Naive thymus-derived CD8-positive, alpha-beta T cell (primary cell): ENCODE measurements around the gene TENT4B. TPM values are rescaled to one million over a fixed set of nuclear protein-coding genes. Genes with fewer than 3 reads are reported as not detected.
A peak's percentile ranks its signal among the peaks of the same experiment; 100 is the strongest.
"Not testable (repeated sequence)": the region's sequence is repeated elsewhere in the genome, so short reads cannot be mapped to it uniquely, and the experiment has no call there.

Experiments
- ATAC-seq, 2 donors: fragments of 150-1000 bp; cut with Tn5 transposase in 1 of 2; sonication (Bioruptor Pico), chemical (Tn5 transposase) in 1 of 2; 1 replicate in 1 of 2; 2 replicates in 1 of 2; pipeline ENCODE4 v1.10.0; 2021; ENCODE audit warnings: mild to moderate bottlenecking in 2 of 2, moderate library complexity in 2 of 2
- POLR2A ChIA-PET: fragments of 350-600 bp; sonication (Branson Sonifier 250); formaldehyde crosslinking; loops from one replicate; lab custom pipeline; 2021; ENCODE audit warnings: antibody characterized with exemption; lab: Charles Lee
- DNase-seq, 10 donors: peaks; one replicate each; pipeline versions ENCODE4 v3.0.0 to v3.0.0-alpha.2; 2020 to 2022
- H3K27ac Mint-ChIP-seq, 10 donors: one replicate each; pipeline ENCODE4 v1.8.0; 2020 to 2022; ENCODE audit warnings: mild to moderate bottlenecking in 10 of 10, mixed read lengths in 10 of 10, moderate library complexity in 4 of 10, inconsistent platforms in 1 of 10
- H3K27me3 Mint-ChIP-seq, 5 donors: one replicate each; pipeline ENCODE4 v1.8.0; 2021 to 2022; ENCODE audit warnings: mixed read lengths in 5 of 5
- H3K36me3 Mint-ChIP-seq, 3 donors: one replicate each; pipeline ENCODE4 v1.8.0; 2020 to 2022; ENCODE audit warnings: mixed read lengths in 3 of 3, mild to moderate bottlenecking in 2 of 3, inconsistent platforms in 1 of 3
- H3K4me1 Mint-ChIP-seq, 4 donors: one replicate each; pipeline ENCODE4 v1.8.0; 2021 to 2022; ENCODE audit warnings: mixed read lengths in 4 of 4
- H3K4me3 Mint-ChIP-seq, 10 donors: one replicate each; pipeline ENCODE4 v1.8.0; 2020 to 2022; ENCODE audit warnings: mild to moderate bottlenecking in 10 of 10, mixed read lengths in 10 of 10, moderate library complexity in 6 of 10, inconsistent platforms in 1 of 10
- H3K9me3 Mint-ChIP-seq, 9 donors: one replicate each; pipeline ENCODE4 v1.8.0; 2020 to 2022; ENCODE audit warnings: mixed read lengths in 9 of 9, mild to moderate bottlenecking in 3 of 9, inconsistent platforms in 1 of 9, moderate library complexity in 1 of 9
- polyA plus RNA-seq, 3 donors: library from polyadenylated mRNA; unstranded; fragments of 300-500 nt; fragmentation: Illumina TruSeq; gene quantifications; one replicate each; pipeline ENCODE4 v1.2.3, GENCODE V29; 2021
- total RNA-seq, 8 experiments: library from RNA in 2 of 8; stranded (reverse) in 2 of 8; gene quantifications; one replicate each; pipeline ENCODE4 v1.2.3 and lab custom pipeline; 2021 to 2026

Gene TENT4B
- total RNA-seq (10 to 100 TPM; 26.0 to 27.0 TPM), polyA plus RNA-seq (1 to 10 TPM; 5.3 to 8.3 (median 6.6) TPM), total RNA-seq (lab: John Stamatoyannopoulos, UW) (46.3 to 61.0 (median 56.4) reads per million in 6 experiments)

GRCh38 chr16:50152807-50153595 lies at the start of gene TENT4B:
Gene TENT4B (plus strand): TSS chr16:50153306. CDS start chr16:50153622, 316 bp downstream.
- Mint-ChIP-seq H3K4me3 (peak within 1 kb of the TSS; percentile 86 to 97 (median 94)), H3K4me1 (peaks cover 20 to 44% (median 39%) of the 10 kb centered on the region in 4 donors), H3K27me3 (no peaks in the 10 kb centered on the region), H3K36me3 (peaks cover 0 to 6% (median 0%) of the 10 kb centered on the region in 3 donors), H3K9me3 (no peaks in the 10 kb centered on the region), H3K27ac (peak within 1 kb of the TSS; percentile 90 to 99 (median 98))
- POLR2A ChIA-PET, result interaction anchor here (0.6 to 2.7 kb wide), 4 partner anchors 44 to 128 kb away, joined by 3 to 26 read pairs (median 6); partner anchors contain the start of genes CNEP1R1 and HEATR3
- ATAC-seq, result peak; percentile 75 to 79
- DNase-seq, result peak; percentile 85 to 97 (median 92)

- DNase-seq (no peak), ATAC-seq (no peak)
- H3K27me3 Mint-ChIP-seq, result no peaks in the 10 kb centered on the region
- H3K9me3 Mint-ChIP-seq, result no peaks in the 10 kb centered on the region
- peaks cover 5 to 73% (median 33%) of the 10 kb centered on the region in 3 donors for H3K36me3 Mint-ChIP-seq
- H3K4me1 Mint-ChIP-seq, result no peaks in the 10 kb centered on the region
- POLR2A ChIA-PET, result no interaction called here
- no peak overlapping the region for H3K27ac Mint-ChIP-seq
- no peak overlapping the region for H3K4me3 Mint-ChIP-seq
Measured at GRCh38 chr16:50103764-50104163, 49.3 kb upstream of the TENT4B start.

- POLR2A ChIA-PET, result no interaction called here
Measured at GRCh38 chr16:50114357-50115129, 38.6 kb upstream of the TENT4B start.

DNA sequence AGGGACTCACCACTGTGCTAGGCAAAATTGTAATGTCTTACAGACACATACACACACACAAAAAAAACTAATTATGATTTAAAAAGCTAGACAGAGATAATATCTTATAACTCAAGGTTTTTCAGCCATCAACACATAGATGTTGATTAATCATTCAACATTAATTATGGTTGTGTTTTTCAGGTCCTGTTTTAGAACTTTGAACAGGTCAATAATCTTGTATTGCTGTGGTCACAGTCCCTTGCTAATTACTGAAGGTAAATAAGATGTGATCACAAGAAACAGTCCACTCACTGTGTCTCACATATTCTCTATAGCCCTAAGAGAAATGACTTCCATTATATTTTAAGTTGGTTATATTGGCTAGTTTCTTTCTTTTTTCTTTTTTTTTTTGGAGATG lies 32.4 kb upstream of the TENT4B start:
- H3K27ac Mint-ChIP-seq, result peak overlapping the region in 2 of 10 donors; percentile 15 to 33
- no peak for DNase-seq
- POLR2A ChIA-PET, result no interaction called here
- no peaks in the 10 kb centered on the region for H3K36me3 Mint-ChIP-seq
- H3K4me3 Mint-ChIP-seq, result no peak overlapping the region
- H3K9me3 Mint-ChIP-seq, result peaks cover 0 to 4% (median 0%) of the 10 kb centered on the region in 9 donors
- peaks cover 13 to 28% (median 20%) of the 10 kb centered on the region in 4 donors for H3K4me1 Mint-ChIP-seq
- peaks cover 0 to 2% (median 0%) of the 10 kb centered on the region in 5 donors for H3K27me3 Mint-ChIP-seq
- no peak for ATAC-seq

More at GRCh38 chr16:50114357-50115129, 38.6 kb upstream of the TENT4B start:
- peaks cover 0 to 2% (median 0%) of the 10 kb centered on the region in 5 donors for H3K27me3 Mint-ChIP-seq
- ATAC-seq (no peak), DNase-seq (no peak)
- H3K36me3 Mint-ChIP-seq, result no peaks in the 10 kb centered on the region
- H3K4me1 Mint-ChIP-seq, result peaks cover 0 to 8% (median 6%) of the 10 kb centered on the region in 4 donors
- no peak overlapping the region for H3K4me3 Mint-ChIP-seq
- H3K9me3 Mint-ChIP-seq, result no peaks in the 10 kb centered on the region
- no peak overlapping the region for H3K27ac Mint-ChIP-seq

DNA sequence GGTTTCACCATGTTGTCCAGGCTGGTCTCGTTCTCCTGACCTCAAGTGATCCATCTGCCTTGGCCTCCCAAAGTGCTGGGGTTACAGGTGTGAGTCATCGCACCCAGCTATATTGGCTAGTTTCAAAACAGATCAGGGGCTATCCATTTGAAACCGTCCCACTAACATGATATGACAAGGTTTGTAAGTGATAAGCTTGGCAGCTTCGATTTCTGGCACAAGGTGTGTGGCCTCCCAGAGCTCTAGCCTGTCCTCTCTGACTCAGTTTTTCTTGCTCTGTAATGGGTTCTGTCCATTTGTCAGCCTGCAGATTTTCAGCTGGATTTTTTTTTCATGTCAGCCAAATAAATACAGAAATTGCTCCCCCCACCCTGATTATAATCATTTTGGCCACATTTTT lies 31.8 kb upstream of the TENT4B start:
- Mint-ChIP-seq H3K9me3 (peaks cover 0 to 4% (median 0%) of the 10 kb centered on the region in 9 donors), H3K4me3 (peak overlapping the region in 8 of 10 donors; percentile 4 to 49 (median 30)), H3K36me3 (no peaks in the 10 kb centered on the region), H3K27ac (peak overlapping the region; percentile 22 to 92 (median 62)), H3K27me3 (peaks cover 0 to 2% (median 0%) of the 10 kb centered on the region in 5 donors), H3K4me1 (peaks cover 13 to 28% (median 20%) of the 10 kb centered on the region in 4 donors)
- DNase-seq, result no peak
- POLR2A ChIA-PET, result interaction anchor here (1.2 kb wide), 1 partner anchor 31 kb away, joined by 6 read pairs; no protein-coding TSS in a partner anchor
- no peak for ATAC-seq

GRCh38 chr16:50121721-50122445 lies 31.2 kb upstream of the TENT4B start:
- H3K4me3 Mint-ChIP-seq, result peak overlapping the region in 7 of 10 donors; percentile 11 to 49 (median 34)

GRCh38 chr16:50123417-50123816 lies 29.7 kb upstream of the TENT4B start:
- POLR2A ChIA-PET, result no interaction called here
- Mint-ChIP-seq H3K9me3 (peaks cover 0 to 4% (median 0%) of the 10 kb centered on the region in 9 donors), H3K27me3 (peaks cover 0 to 2% (median 0%) of the 10 kb centered on the region in 5 donors), H3K4me3 (no peak overlapping the region), H3K36me3 (no peaks in the 10 kb centered on the region), H3K4me1 (peaks cover 13 to 28% (median 20%) of the 10 kb centered on the region in 4 donors), H3K27ac (peak overlapping the region in 3 of 10 donors; percentile 14 to 84 (median 14))
- DNase-seq (no peak), ATAC-seq (no peak)

More at GRCh38 chr16:50121721-50122445, 31.2 kb upstream of the TENT4B start:
- H3K9me3 Mint-ChIP-seq, result peaks cover 0 to 4% (median 0%) of the 10 kb centered on the region in 9 donors
- ATAC-seq (peak; percentile 90 to 95), DNase-seq (peak in 9 of 10 donors; percentile 19 to 78 (median 46))
- peak overlapping the region; percentile 22 to 92 (median 69) for H3K27ac Mint-ChIP-seq
- no peaks in the 10 kb centered on the region for H3K36me3 Mint-ChIP-seq
- H3K4me1 Mint-ChIP-seq, result peaks cover 13 to 28% (median 20%) of the 10 kb centered on the region in 4 donors
- POLR2A ChIA-PET, result interaction anchor here (0.8 to 1.2 kb wide), 2 partner anchors 11 to 30 kb away, joined by 3 to 6 read pairs; no protein-coding TSS in a partner anchor
- peaks cover 0 to 2% (median 0%) of the 10 kb centered on the region in 5 donors for H3K27me3 Mint-ChIP-seq

- no peak for ATAC-seq
- Mint-ChIP-seq H3K9me3 (peaks cover 0 to 4% (median 0%) of the 10 kb centered on the region in 9 donors), H3K27ac (no peak overlapping the region), H3K36me3 (no peaks in the 10 kb centered on the region), H3K4me1 (peaks cover 5 to 22% (median 15%) of the 10 kb centered on the region in 4 donors), H3K27me3 (no peaks in the 10 kb centered on the region), H3K4me3 (no peak overlapping the region)
- POLR2A ChIA-PET, result no interaction called here
- DNase-seq, result no peak
Measured at GRCh38 chr16:50124769-50125168, 28.3 kb upstream of the TENT4B start.

- no peak overlapping the region for H3K4me3 Mint-ChIP-seq
- DNase-seq (no peak), ATAC-seq (no peak)
- H3K9me3 Mint-ChIP-seq, result peaks cover 0 to 4% (median 0%) of the 10 kb centered on the region in 9 donors
- H3K27ac Mint-ChIP-seq, result peak overlapping the region in 1 of 10 donors; percentile 9
- POLR2A ChIA-PET, result no interaction called here
- H3K27me3 Mint-ChIP-seq, result no peaks in the 10 kb centered on the region
- no peaks in the 10 kb centered on the region for H3K36me3 Mint-ChIP-seq
- peaks cover 5 to 12% (median 12%) of the 10 kb centered on the region in 4 donors for H3K4me1 Mint-ChIP-seq
Measured at GRCh38 chr16:50126183-50126582, 26.9 kb upstream of the TENT4B start.

GRCh38 chr16:50132571-50132970 lies 20.5 kb upstream of the TENT4B start:
- POLR2A ChIA-PET, result interaction anchor here (1.1 to 2.9 kb wide), 2 partner anchors 10 to 19 kb away, joined by 3 to 7 read pairs; no protein-coding TSS in a partner anchor
- DNase-seq, H3K9me3 Mint-ChIP-seq, H3K27me3 Mint-ChIP-seq, H3K4me1 Mint-ChIP-seq, H3K4me3 Mint-ChIP-seq, ATAC-seq, H3K36me3 Mint-ChIP-seq, H3K27ac Mint-ChIP-seq: not testable (repeated sequence)

- no peak overlapping the region for H3K27ac Mint-ChIP-seq
- H3K27me3 Mint-ChIP-seq, result no peaks in the 10 kb centered on the region
- no peak for DNase-seq
- H3K36me3 Mint-ChIP-seq, result no peaks in the 10 kb centered on the region
- POLR2A ChIA-PET, result interaction anchor here (1.1 to 2.9 kb wide), 2 partner anchors 11 to 19 kb away, joined by 3 to 7 read pairs; no protein-coding TSS in a partner anchor
- no peaks in the 10 kb centered on the region for H3K9me3 Mint-ChIP-seq
- no peak overlapping the region for H3K4me3 Mint-ChIP-seq
- ATAC-seq, result no peak
- no peaks in the 10 kb centered on the region for H3K4me1 Mint-ChIP-seq
Measured at GRCh38 chr16:50133214-50133613, 19.9 kb upstream of the TENT4B start.
